Measurements from ENCODE around the gene PACS1.
A peak's percentile ranks its signal among the peaks of the same experiment; 100 is the strongest.

The PACS1 gene

DNA sequence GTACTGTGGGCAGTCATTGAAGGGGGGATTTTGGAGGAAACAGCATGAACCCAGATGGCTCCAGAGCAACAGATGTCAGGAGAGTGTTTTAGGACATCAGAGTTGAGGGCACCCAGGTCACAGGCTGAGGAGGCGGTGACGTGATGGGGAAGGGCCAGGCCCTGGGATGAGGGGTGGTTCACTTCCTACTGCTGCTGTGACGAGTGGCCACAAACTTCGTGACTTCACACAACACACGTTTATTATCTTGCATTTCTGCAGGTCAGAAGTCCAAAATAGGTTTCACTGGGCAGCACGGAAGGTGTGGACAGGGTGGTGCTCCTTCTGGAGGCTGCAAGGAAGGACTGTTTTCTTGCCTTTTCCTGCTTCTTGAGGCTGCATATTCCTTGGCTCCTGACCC is 120.7 kb downstream of the PACS1 start:
- DNase-seq = no peak

DNA sequence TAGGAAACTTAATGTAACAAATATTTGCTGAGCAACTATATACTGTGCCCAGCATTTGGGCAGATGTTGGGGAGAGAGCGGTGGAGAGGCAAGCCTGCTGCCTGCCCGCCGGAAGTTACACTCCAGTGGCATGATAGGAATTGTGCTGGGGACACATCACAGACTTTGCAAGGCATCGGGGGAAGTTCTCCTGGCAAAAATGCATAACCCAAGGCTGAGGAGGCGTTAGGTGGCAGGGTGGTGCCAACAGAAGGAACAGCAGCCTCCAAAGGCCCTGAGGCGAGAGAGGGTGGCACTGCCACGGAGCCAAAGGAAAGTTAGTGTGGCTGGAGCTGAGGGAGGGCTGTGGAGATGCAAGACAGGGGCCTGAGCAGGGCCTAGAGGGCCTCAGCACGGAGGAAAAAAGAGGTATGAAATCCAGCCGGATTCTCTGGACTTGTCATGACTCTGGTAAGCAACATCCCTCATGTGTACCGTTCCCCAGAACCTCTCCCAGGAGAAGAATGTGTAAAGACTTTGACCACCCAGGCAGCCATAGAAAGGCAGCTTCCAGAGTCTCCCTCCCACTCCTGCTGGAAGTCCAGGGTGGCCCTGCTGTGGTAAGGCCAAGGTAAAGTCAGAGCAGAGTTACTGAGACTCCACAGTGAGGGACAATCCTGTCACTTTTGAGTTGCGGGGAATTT is 122.2 kb downstream of the PACS1 start:
- DNase-seq = no peak

GRCh38 chr11:66194391-66194790 is 124.3 kb downstream of the PACS1 start:
- no peak for DNase-seq

DNA sequence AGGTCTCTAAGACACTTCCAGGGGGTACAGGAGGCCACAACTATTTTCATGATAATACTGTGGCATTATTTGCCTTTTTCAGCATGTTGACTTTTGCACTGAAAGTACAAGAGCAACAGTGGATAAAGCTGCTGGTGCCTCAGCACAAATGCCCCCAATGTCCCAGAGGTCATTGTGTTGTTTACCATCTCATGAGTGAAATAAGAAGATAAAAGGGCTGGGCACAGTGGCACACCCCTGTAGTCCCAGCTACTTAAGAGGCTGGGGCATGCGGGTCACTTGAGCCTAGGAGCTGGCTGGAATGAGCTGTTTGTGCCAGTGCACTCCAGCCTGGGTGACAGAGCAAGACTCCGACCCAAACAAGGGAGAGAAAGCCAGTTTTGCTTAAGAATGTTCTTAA is 125.8 kb downstream of the PACS1 start:
- no peak for DNase-seq

DNA sequence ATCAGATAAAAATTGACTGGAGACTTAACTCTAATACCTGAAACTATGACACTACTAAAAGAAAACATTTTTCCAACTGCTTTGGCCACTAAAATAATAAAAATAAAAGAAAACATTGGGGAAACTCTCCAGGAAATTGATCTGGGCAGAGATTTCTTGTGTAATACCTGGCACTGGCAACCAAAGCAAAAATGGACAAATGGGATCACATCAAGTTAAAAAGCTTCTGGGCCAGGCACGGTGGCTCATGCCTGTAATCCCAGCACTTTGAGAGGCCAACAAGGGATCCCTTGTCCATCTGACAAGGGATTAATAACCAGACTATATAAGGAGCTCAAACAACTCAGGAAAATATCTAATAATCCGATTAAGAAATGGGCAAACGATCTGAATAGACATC is 133.8 kb downstream of the PACS1 start:
- no peak for DNase-seq

DNA sequence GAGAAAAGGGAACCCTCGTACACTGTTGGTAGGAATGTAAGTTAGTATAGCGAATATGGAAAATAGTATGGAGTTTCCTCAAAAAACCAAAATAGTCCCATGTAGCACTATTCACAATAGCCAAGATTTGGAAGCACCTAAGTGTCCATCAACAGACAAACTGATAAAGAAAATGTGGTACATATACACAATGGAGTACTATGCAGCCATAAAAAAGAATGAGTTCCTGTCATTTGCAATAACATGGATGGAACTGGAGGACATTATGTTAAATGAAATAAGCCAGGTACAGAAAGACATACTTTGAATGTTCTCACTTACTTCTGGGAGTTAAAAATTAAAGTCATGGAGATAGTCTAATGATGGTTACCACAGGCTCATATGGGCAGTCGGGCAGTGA is 134.3 kb downstream of the PACS1 start:
- no peak for DNase-seq

- DNase-seq = no peak
Observed at GRCh38 chr11:66207816-66208215, 137.7 kb downstream of the PACS1 start.

DNA sequence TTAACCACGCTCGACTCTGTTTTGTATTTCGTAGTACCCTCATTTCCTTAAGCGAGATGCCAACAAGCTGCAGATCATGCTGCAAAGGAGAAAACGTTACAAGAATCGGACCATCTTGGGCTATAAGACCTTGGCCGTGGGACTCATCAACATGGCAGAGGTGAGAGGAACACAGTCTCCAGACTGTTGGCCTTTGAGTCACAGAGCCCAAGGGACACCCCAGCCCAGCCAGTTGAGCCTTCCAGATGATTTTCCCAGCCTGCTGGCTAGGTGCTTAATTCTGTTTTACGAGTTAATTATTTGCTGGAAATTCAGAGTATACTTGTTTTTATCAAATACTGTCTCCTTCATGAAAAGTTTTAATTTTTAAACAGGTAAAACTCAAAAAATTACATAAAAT is 141.0 kb downstream of the PACS1 start:
- no peak for DNase-seq

DNA sequence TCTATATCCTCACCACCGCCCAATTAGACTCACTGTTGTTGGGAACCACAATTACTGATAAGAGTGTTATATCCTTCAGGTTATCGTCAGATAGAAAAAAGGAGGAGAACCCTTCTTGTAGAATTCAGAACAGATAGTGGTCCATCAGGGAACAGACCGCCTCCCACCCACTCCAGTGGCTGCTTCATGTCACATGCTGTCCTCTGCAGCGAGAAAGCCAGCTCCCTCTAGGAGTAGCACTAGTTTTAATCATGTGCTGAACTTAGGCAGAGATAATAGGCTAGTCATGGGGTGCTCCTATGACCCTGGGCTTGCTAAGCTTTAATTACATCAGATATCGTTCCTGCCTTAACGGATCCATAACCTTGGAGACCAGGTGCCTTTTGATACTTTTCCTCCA is 146.8 kb downstream of the PACS1 start:
- no peak for DNase-seq

DNA sequence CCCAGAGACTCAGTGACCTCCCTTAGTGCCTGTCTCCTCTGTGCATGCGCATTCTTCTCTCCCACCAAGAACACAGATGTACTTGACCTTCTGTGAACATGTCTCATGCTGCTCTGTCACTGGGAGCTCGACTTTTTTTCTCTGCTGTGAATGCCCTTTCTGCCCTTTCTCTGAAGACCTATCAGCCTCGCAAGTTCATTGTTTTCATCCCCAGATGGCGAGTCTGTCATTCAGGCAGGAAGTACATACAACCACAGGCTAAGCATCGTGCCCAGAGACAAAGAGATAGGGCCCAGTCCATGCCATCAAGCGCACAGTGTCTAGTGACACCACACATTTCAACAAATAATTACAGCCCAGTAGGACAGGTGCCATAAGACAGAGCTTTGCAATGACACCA is 148.0 kb downstream of the PACS1 start:
- DNase-seq = peak; percentile 55

DNA sequence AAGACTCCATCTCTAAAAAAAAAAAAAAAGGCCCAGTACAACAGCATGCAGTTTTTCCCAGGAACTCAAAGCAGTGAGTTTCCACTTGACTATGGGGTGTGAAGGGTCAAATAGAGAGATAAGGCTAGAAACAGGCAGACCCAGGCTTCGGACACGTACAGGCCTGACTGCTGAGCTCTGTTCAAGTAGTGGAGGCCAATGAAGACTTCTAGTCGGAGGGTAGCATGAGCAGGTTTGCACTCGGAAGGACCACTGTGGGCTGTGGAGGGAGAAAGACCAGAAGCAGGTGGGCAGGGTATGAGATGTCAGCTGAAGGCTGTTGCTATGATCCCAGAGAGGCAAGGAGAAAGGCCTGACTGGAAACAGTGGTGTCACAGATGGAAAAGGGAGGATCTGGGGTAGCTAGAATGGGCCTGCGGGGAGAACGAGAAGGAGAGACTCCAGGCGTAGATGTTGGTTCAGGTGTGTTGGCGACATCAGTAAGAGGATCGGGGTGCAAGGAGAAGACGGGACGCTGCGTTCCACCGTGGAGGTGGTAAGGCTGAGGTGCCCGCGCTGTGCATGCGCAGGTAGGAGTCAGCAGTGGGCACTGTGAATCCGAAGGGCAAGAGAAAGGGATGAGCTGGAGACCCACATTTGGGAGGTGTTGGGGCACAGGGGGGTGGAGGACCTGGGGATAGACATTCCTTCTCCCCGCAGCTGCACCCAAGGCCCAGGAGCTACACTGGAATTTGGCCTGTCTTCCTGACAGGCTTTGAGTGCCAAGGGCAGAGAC is 149.0 kb downstream of the PACS1 start:
- DNase-seq = no peak

DNA sequence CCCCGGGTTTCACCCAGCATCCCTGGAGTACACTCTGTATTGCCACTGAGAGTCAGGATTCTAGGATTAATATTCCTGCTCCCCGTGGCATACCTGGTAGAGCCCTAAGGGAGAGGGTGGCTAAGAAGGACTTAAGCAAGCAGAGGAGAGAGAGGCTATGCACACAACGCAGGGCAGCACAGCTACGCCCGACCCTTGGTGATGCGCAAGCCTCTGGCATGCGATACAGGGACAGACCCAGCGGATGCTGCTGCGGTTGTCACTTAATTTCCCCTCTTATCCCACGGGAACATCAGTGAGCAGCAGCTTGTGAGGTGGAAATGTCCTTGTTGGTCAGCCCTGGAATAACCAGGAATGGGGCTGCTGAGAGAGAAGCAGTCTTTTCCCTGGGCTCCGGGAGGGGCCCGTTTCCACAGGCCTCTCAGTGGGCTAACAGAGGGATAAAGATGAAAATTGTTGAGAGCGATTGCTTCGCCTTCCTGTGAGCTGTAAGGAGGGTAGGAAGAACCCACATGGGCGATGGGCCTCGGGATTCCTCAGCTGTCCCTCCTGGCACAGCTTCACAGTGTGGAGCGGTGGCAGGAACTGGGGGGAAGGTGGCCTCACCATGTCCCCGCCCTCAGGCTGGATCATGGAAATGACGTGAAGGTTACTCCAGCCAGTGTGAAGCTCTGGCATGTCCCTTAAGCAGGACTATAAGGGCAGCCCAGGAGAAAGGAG is 149.9 kb downstream of the PACS1 start:
- no peak for DNase-seq

DNA sequence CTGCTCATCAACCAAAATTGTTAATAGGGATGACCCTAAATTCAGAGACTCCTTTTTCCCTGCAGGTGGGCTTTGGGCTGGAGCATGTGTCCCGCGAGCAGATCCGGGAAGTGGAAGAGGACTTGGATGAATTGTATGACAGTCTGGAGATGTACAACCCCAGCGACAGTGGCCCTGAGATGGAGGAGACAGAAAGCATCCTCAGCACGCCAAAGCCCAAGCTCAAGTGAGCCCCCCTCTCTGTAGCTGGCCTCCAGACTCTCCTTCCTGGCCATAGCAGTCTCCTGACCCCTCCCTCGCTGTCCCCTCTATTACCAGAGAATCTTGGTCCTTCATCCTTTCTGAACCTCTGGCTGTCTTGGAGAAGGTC is 150.5 kb downstream of the PACS1 start:
- no peak for DNase-seq

- DNase-seq = no peak
Observed at GRCh38 chr11:66221012-66221411, 150.9 kb downstream of the PACS1 start.

DNA sequence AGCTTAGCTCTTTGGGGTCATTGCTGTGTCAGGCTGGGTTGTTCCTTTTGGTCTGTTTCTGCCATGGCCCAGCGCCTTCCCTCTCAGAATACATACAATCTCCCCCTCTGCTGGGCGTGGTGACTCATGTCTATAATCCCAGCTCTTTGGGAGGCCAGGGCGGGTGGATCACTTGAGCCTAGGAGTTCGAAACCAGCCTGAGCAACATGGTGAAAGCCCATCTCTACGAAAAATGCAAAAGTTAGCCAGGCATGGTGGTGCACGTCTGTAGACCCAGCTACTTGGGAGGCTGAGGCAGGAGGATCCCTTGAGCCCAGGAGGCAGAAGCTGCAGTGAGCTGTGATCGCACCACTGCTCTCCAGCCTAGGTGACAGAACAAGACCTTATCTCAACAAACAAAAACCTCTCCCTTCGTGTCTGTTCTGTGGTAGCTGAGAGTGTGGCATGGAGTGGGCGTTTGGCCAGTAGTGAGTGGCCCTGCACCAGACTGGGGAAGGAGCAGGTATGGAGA is 151.7 kb downstream of the PACS1 start:
- no peak for DNase-seq

DNA sequence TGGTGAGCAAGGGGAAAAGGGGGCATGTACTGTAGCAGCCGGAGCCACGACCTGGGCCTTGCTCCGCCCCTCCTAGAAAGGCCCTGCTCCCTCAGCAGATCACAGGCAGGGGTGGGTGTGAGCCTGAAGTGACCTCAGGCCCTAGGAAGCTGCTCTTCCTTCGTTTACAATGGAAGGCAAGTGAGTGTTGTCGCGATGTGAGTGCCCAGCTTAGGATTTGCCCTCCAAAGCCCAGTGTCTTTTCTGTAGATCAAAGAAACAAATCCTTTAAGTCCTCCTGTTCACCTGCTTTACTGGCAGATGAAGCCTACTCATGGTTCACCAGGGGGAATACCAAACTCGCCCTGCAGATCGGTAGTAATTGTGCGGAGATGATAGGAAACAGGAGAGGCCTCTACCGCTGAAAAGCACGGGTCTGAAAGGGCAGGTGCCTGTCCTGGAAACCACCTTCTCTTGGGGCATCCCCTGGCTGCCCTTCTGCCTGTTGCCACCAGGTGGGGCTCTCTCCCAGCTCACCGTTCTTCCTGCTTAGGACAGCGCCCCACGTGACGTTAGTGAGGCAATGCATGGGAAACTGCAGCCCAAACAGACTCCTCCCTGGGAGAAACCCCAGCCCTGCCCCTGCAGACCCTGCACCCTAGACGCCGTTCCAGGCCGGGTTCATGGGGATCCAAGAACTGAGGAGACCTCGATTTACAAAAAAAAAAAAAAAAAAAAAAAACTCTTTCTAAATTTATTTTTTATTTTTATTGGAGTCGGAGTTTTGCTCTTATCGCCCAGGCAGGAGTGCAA is 152.5 kb downstream of the PACS1 start:
- DNase-seq = peak; percentile 93

DNA sequence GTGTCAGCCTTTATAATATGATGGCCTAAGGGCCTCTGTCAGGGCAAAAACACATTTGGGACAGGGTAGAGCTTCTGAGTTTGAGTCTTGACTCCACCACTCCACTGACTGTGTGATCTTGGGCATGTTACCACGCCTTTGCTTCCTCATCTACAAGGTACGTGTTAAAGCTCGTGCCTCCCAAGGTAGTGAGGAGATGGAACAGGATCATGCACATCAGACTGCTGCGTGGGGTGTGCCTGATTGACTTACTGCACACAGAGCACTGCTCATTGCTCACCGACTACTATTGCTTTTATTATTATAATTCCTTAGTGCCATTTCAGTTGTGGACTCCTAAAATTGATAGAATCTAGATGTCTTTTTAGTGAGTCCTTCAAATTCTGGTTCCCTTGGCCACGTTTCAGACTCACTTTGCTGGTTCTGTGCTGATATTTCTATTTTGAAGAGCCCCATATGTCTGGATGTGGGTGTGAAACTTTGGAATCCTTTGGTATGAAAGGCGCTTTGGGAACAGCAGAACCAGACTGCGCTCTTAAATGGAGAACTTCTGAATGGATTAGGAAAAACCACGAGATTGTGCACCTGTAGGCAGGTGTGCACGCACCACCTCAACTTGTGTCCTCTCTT is 154.3 kb downstream of the PACS1 start:
- DNase-seq = no peak

- DNase-seq = no peak
Observed at GRCh38 chr11:66225066-66225465, 155.0 kb downstream of the PACS1 start.

DNA sequence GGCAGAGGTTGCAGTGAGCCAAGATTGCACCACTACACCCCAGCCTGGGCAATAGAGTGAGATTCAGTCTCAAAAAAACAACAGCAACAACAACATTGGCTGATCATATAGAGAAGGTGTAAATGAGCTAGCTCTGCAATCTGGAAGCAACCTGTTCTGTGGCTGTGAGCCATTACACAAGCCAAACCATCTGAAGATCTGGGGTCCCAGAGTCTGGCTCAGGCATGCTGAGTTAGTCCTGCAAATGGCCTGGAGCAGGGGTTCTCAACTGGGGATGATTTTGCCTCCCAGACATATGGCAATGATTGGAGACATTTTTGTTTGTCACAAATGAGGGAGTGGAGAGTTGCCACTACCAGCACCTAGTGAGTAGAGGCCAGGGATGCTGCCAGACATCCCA is 156.0 kb downstream of the PACS1 start:
- DNase-seq = no peak

- DNase-seq = no peak
Observed at GRCh38 chr11:66227700-66228099, 157.6 kb downstream of the PACS1 start.

DNA sequence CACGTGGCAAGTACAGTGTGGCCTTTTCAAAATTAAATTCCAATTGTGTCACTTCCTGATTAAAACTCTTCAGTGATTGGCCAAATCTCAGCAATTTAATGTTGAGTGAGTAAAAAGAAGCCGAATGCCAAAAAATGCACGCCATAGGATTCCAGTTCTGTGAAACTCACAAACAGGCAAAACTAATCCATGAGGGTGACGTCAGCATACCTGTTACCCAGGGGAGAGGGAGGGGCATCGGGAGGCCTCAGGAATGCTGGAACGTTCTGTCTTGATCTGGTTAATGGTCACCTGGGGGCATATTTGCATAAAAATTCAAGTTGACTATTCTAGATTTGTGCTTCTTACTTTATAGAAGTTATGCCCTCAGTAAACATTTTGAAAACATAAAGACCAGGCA is 158.4 kb downstream of the PACS1 start:
- no peak for DNase-seq

DNA sequence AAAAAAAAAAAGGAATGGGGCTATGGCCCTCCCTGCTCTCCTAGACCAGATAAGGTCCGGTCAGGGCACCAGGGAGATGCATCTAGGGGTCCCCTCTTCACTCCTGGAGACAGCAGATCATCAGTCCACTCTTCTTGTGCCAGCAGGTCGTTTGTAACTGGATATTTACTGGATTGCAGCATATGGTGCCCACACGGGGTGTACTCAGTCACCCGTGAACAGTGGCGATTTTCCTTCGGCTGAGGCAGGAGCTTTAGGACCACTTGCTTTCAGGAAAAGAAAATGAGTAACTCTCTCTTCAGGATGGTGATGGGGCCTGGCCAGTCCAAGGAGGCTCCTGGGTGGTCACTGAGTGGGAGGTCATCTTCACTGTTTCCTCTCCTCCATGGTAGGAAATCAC is 160.1 kb downstream of the PACS1 start:
- no peak for DNase-seq

- DNase-seq = no peak
Observed at GRCh38 chr11:66230978-66231377, 160.9 kb downstream of the PACS1 start.
